B cell (primary cell): Measurements from ENCODE around the gene KAT7.

Experiments used
- CTCF ChIP-seq: fragments of 200-600 bp; IDR thresholded peaks from one replicate; pipeline ENCODE4 v1.8.0; 2022; ENCODE audit warnings: antibody characterized with exemption, mild to moderate bottlenecking
- EZH2 ChIP-seq: IDR thresholded peaks from 2 replicates; pipeline ENCODE4 v1.6.1; 2012; ENCODE audit warnings: borderline replicate concordance, low read depth, mild to moderate bottlenecking, moderate library complexity, low read length; ENCODE audit not compliant: insufficient read depth, poor library complexity, severe bottlenecking

GRCh38 chr17:49784636-49785035, 3.8 kb upstream of the KAT7 start:
- TF ChIP-seq EZH2 (no peak), CTCF (no peak)
